GM12865 (cell line): Measurements from ENCODE around the gene CNTNAP2.

Experiments used
- DNase-seq: peaks from one replicate; pipeline ENCODE4 v3.0.0; 2010; ENCODE audit warnings: low read depth
- H3K4me3 ChIP-seq: 2 replicates; pipeline ENCODE4 v1.5.1; 2011; ENCODE audit warnings: mild to moderate bottlenecking, low read depth, low read length, control low read depth
- TF ChIP-seq, protein P1 (sequence below): IDR thresholded peaks from 2 replicates; pipeline ENCODE4 v1.5.1; 2011; ENCODE audit warnings: low read length, control low read depth, low read depth, inconsistent platforms; ENCODE audit not compliant: insufficient read depth; ENCODE audit errors: missing control alignments

Gene CNTNAP2

DNA sequence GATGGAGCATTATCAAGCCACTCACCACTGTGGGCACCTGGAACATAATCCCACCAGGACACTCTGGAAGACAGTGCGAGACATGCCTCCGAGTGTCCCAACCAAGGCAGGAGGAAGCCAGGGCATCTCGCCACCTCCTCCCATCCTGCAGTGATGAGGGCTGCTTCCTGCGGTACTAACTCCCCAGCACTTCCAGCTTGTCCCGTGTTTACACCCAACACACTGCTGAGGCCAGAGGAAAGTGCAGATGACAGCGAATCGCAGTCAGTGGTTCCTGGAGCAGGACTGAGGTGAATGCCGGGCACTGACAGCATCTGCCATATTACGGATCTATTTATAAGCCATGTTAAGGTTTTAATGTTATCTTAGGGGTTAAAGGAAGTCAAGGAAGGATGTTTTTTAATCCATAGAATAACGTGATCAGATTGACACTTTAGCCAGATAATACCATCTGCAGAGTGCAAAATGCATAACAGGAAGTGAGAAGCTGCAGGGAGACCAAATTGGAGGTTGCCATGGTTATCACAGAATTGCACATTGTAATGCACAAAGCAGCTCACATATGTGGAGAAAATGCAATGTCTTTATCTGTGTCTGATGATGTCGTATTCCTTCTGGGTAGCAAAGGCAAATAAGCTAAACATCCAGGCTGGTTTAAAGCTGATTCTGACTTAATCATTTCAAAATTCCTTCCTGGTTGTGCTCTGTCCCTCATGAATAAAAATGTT, 2159.9 kb downstream of the CNTNAP2 start:
- no peak overlapping the region for H3K4me3 ChIP-seq
- TF ChIP-seq, protein P1, sequence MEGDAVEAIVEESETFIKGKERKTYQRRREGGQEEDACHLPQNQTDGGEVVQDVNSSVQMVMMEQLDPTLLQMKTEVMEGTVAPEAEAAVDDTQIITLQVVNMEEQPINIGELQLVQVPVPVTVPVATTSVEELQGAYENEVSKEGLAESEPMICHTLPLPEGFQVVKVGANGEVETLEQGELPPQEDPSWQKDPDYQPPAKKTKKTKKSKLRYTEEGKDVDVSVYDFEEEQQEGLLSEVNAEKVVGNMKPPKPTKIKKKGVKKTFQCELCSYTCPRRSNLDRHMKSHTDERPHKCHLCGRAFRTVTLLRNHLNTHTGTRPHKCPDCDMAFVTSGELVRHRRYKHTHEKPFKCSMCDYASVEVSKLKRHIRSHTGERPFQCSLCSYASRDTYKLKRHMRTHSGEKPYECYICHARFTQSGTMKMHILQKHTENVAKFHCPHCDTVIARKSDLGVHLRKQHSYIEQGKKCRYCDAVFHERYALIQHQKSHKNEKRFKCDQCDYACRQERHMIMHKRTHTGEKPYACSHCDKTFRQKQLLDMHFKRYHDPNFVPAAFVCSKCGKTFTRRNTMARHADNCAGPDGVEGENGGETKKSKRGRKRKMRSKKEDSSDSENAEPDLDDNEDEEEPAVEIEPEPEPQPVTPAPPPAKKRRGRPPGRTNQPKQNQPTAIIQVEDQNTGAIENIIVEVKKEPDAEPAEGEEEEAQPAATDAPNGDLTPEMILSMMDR = no peak
- DNase-seq = no peak

DNA sequence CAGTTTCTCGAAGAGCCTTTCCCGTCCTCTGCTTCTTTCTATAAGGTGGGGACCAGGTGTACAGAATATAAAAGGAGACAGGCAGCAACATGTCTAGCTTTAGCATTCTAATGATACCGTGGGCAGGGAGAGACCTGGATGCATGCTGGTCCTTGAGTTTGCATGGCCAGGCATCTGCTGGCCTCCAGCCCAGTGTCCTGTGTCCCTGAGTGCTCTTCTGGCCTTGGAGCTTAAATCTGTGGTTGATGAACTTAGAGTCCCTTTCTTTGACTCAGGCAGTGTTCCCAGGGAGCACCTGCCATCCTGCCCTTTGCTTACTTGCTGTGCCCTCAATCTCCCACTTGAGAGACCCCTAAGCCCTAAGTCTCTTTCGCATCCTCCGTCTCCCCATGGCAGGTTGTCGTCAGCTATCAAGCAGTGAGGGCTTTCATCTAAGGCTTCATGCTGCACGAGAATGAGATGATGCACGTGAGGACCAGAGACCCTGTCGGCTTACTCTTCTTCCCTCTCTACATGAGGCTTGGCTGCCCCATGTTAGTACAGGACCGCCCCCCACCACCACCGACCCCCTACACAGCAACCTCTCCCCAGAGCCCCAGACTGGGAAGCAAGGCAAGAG, 2160.6 kb downstream of the CNTNAP2 start:
- TF ChIP-seq, protein P1 = no peak
- DNase-seq = no peak
- H3K4me3 ChIP-seq = no peak overlapping the region

DNA sequence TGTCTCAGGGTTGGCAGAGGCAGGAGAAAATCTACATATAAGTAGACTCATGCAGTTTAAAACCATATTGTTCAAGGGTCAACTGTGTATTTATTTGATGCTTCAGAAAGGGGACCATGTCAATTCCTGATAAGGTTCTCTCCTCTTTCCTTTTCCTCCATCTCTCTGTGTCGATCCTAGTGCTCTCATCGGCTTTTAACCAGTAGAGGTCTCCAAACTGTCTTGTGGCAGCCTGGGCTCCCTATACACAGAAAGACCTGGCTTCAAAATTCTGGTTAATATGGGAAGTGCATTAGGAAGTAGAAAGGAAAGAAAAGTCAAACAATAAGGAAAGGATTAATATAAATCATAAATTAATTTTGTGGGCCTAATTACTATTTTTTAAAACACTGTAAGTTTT, 2169.5 kb downstream of the CNTNAP2 start:
- TF ChIP-seq, protein P1 = no peak
- no peak overlapping the region for H3K4me3 ChIP-seq
- no peak for DNase-seq

DNA sequence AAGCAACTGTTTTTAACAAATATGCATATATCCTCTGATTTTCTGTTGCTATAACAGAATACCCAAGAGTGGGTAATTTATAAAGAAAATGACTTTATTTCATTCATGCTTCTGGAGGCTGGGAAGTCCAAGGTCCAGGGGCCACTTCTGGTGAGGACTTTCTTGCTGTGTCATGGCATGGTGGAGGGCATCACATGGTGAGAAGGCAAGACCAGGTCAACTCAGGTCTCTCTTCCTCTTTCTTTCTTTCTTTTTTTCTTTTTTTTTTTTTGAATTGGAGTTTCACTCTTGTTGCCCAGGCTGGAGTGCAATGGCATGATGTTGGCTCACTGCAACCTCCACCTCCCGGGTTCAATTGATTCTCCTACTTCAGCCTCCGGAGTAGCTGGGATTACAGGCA, 2170.9 kb downstream of the CNTNAP2 start:
- no peak for DNase-seq
- no peak overlapping the region for H3K4me3 ChIP-seq
- TF ChIP-seq, protein P1 = no peak

DNA sequence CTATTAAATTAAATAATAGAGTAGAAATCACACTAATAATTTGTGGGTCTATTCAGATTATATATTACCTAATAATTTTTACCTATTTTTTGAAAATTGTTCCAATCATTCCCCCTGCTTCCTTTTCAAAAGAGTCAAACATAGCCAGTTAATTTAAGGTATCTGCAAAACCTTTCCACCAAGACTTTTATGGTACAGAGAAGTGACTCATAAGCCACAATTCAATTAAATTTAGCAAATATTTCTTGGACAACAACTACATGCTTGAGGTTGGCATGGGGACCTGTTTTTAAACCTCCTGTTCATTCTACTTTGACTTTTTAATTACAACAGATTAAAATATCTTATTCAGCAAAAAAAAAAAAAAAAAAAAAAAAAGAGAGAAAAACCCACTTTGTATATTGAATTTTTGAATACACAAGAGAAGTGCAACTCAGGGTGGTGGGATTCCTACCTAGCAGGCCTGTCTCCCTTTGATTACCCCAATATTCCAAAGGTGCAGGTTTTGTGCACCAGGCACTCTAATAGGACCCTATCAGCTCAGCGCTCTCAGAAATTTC, 2172.1 kb downstream of the CNTNAP2 start:
- no peak overlapping the region for H3K4me3 ChIP-seq
- TF ChIP-seq, protein P1 = no peak
- DNase-seq = no peak

DNA sequence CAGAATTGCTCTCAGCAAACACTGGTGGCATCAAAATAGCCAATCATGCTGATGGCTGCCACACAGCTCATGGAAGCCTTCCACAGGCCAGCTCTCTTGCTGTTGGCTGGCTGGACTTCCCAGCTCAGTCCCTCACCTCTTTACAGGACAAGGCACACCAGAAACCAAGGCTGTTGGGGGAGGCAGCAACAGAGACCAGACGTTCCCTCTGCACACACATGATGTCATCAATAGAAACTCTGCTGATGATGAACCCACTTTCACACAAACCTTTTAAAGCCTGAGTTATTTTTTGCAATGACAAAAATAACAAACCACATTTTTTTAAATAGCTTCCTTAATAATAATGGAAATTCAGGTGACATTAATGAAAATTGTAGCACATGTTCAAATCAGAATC, 2173.0 kb downstream of the CNTNAP2 start:
- no peak for DNase-seq
- TF ChIP-seq, protein P1 = no peak

More for the DNA sequence above, 2173.0 kb downstream of the CNTNAP2 start:
- H3K4me3 ChIP-seq = no peak overlapping the region
